ENCODE data around the gene CPHXL2.

CPHXL2 gene

GRCh38 chr16:75701361-75701760 is 24.6 kb upstream of the CPHXL2 start, which contains the start of gene DUXB:
DUXB (minus strand) TSS chr16:75701461; CDS start chr16:75701418, 43 bp downstream.
- no peak for DNase-seq (ENCODE audit: extremely low read depth, low read depth)
- no peak for TF ChIP-seq CTCF (IDR thresholded peaks at IDR 0.05; ENCODE audit: low read depth, low read length)

GRCh38 chr16:75697571-75697970 is 20.8 kb upstream of the CPHXL2 start:
- TF ChIP-seq CTCF (IDR thresholded peaks at IDR 0.05; ENCODE audit: low read depth, low read length) = no peak
- DNase-seq (ENCODE audit: extremely low read depth, low read depth) = no peak

GRCh38 chr16:75695708-75696107 is 18.9 kb upstream of the CPHXL2 start:
- no peak for TF ChIP-seq CTCF (IDR thresholded peaks at IDR 0.05; ENCODE audit: low read depth, low read length)

GRCh38 chr16:75687361-75687760 is 10.6 kb upstream of the CPHXL2 start:
- no peak for DNase-seq (ENCODE audit: extremely low read depth, low read depth)
- no peak for TF ChIP-seq CTCF (IDR thresholded peaks at IDR 0.05; ENCODE audit: low read depth, low read length)

More at GRCh38 chr16:75695708-75696107, 18.9 kb upstream of the CPHXL2 start:
- DNase-seq (ENCODE audit: extremely low read depth, low read depth) = no peak

GRCh38 chr16:75682308-75682707 is 5.5 kb upstream of the CPHXL2 start:
- no peak for TF ChIP-seq CTCF (IDR thresholded peaks at IDR 0.05; ENCODE audit: low read depth, low read length)

GRCh38 chr16:75679366-75679765 is 2.6 kb upstream of the CPHXL2 start:
- no peak for DNase-seq (ENCODE audit: extremely low read depth, low read depth)
- TF ChIP-seq CTCF (IDR thresholded peaks at IDR 0.05; ENCODE audit: low read depth, low read length) = no peak

More at GRCh38 chr16:75682308-75682707, 5.5 kb upstream of the CPHXL2 start:
- DNase-seq (ENCODE audit: extremely low read depth, low read depth) = no peak

GRCh38 chr16:75667503-75667902 is 9.3 kb downstream of the CPHXL2 start:
- no peak for DNase-seq (ENCODE audit: extremely low read depth, low read depth)

More at GRCh38 chr16:75667503-75667902, 9.3 kb downstream of the CPHXL2 start:
- TF ChIP-seq CTCF (IDR thresholded peaks at IDR 0.05; ENCODE audit: low read depth, low read length) = no peak

All from AG09319 (cell line).